Endodermal cell (in vitro differentiated cells): ENCODE measurements around the gene SMAP2. TPM values are rescaled to one million over a fixed set of nuclear protein-coding genes. Genes with fewer than 3 reads are reported as not detected.

ENCODE experiments used
- DNase-seq: peaks from one replicate; pipeline ENCODE4 v3.0.0-alpha.2; 2017
- H3K27ac ChIP-seq: 2 replicates; pipeline ENCODE4 v1.5.1; 2013; ENCODE audit warnings: mild to moderate bottlenecking, low read depth, low read length, moderate library complexity
- H3K27me3 ChIP-seq: 2 replicates; pipeline ENCODE4 v1.6.1; 2013; ENCODE audit warnings: mild to moderate bottlenecking, low read length, moderate library complexity; ENCODE audit not compliant: insufficient read depth, control insufficient read depth, poor library complexity, severe bottlenecking
- H3K36me3 ChIP-seq: 2 replicates; pipeline ENCODE4 v1.7.0; 2013; ENCODE audit warnings: mild to moderate bottlenecking, low read length, moderate library complexity; ENCODE audit not compliant: control insufficient read depth, insufficient read depth
- H3K4me1 ChIP-seq: one replicate; pipeline ENCODE4 v1.7.0; 2013; ENCODE audit warnings: low read length; ENCODE audit not compliant: control insufficient read depth, insufficient read depth
- H3K4me3 ChIP-seq: 2 replicates; pipeline ENCODE4 v1.5.1; 2013; ENCODE audit warnings: mild to moderate bottlenecking, low read length, moderate library complexity
- H3K9ac ChIP-seq: 2 replicates; pipeline ENCODE4 v1.6.1; 2013; ENCODE audit warnings: mild to moderate bottlenecking, low read length, moderate library complexity; ENCODE audit not compliant: poor library complexity, severe bottlenecking; ENCODE audit errors: extremely low read depth
- H3K9me3 ChIP-seq: 2 replicates; pipeline ENCODE4 v1.6.1; 2013; ENCODE audit warnings: mild to moderate bottlenecking, low read length, moderate library complexity; ENCODE audit not compliant: control insufficient read depth
- H3K27ac Mint-ChIP-seq: 2 replicates; pipeline ENCODE4 v1.8.0; 2020; ENCODE audit warnings: mixed read lengths
- H3K27me3 Mint-ChIP-seq: 2 replicates; pipeline ENCODE4 v1.8.0; 2021; ENCODE audit warnings: mild to moderate bottlenecking, mixed read lengths; ENCODE audit not compliant: insufficient read depth
- H3K36me3 Mint-ChIP-seq: 2 replicates; pipeline ENCODE4 v1.8.0; 2020; ENCODE audit warnings: low read depth, mixed read lengths
- H3K4me1 Mint-ChIP-seq: 2 replicates; pipeline ENCODE4 v1.8.0; 2020; ENCODE audit warnings: mixed read lengths
- H3K4me3 Mint-ChIP-seq: 2 replicates; pipeline ENCODE4 v1.8.0; 2020; ENCODE audit warnings: mild to moderate bottlenecking, moderate library complexity, mixed read lengths
- H3K9me3 Mint-ChIP-seq: 2 replicates; pipeline ENCODE4 v1.8.0; 2020; ENCODE audit warnings: mild to moderate bottlenecking, mixed read lengths
- CTCF ChIP-seq: fragments of 200-600 bp; sonication (generic); conservative IDR thresholded peaks from 2 replicates; pipeline ENCODE4 v1.5.0; 2021; ENCODE audit warnings: antibody characterized with exemption, mild to moderate bottlenecking
- WGBS, 2 experiments: methylation state at CpG; one replicate each; pipeline versions ENCODE4 v1.1.5 to v1.1.7; 2013; ENCODE audit warnings: missing lambda C conversion rate in 2 of 2, mixed read lengths in 1 of 2; ENCODE audit not compliant: insufficient coverage in 1 of 2, insufficient read length in 1 of 2; 5-methylcytosine and 5-hydroxymethylcytosine counted together
- total RNA-seq, 2 donors: library from RNA; stranded (reverse); fragmentation: NEBNext Ultra II Directional in 1 of 2; extraction: Animal tissue kit (Norgen Biotek cat#: 25700) in 1 of 2; gene quantifications; 2 replicates in 1 of 2; 3 replicates in 1 of 2; pipeline ENCODE4 v1.2.1, GENCODE V29; 2021

SMAP2 gene
- total RNA-seq, 2 donors from 2014 or later, result 21.9 to 22.3 TPM

GRCh38 chr1:40432644-40433390, 59.3 kb downstream of the SMAP2 start:
- Mint-ChIP-seq H3K4me1 (no peaks in the 10 kb centered on the region), H3K27me3 (peaks cover 2% of the 10 kb centered on the region), H3K4me3 (no peak overlapping the region), H3K36me3 (no peaks in the 10 kb centered on the region), H3K9me3 (no peaks in the 10 kb centered on the region), H3K27ac (no peak overlapping the region)
- Histone ChIP-seq H3K36me3 (no peaks in the 10 kb centered on the region), H3K9me3 (no peaks in the 10 kb centered on the region), H3K4me1 (no peaks in the 10 kb centered on the region), H3K9ac (no peak overlapping the region), H3K4me3 (no peak overlapping the region), H3K27me3 (no peaks in the 10 kb centered on the region), H3K27ac (no peak overlapping the region)
- no peak for TF ChIP-seq CTCF
- no peak for DNase-seq
- WGBS, 2 experiments, result 86 to 96% methylated on average over 2 to 3 of the region's 3 CpGs

DNA sequence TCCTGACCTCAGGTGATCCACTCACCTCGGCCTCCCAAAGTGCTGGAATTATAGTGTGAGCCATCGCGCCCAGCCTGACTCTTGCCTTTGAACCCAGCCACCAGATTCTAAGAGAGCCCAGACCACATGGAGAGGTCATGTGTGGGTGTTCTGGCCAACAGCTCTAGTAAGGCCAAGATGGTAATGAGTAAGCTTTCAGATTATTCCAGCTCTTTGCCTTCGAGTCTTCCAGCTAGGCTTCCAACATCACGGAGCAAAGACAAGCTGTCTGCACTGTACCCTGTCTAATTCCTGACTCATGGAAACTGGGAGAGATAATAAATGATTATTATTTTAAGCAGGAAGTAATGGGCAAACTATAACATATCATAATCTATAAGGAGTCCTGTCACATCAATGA, 61.9 kb downstream of the SMAP2 start:
- DNase-seq, result no peak
- H3K36me3 Mint-ChIP-seq, result no peaks in the 10 kb centered on the region
- H3K4me3 Mint-ChIP-seq, result no peak overlapping the region
- Histone ChIP-seq H3K4me1 (no peaks in the 10 kb centered on the region), H3K9ac (no peak overlapping the region), H3K4me3 (no peak overlapping the region), H3K27ac (no peak overlapping the region), H3K9me3 (no peaks in the 10 kb centered on the region), H3K27me3 (no peaks in the 10 kb centered on the region), H3K36me3 (no peaks in the 10 kb centered on the region)
- no peak for TF ChIP-seq CTCF
- no peaks in the 10 kb centered on the region for H3K9me3 Mint-ChIP-seq
- H3K27ac Mint-ChIP-seq, result no peak overlapping the region
- no peaks in the 10 kb centered on the region for H3K4me1 Mint-ChIP-seq
- 81 to 91% methylated on average over 5 of the region's 5 CpGs for WGBS, 2 experiments
- peaks cover 2% of the 10 kb centered on the region for H3K27me3 Mint-ChIP-seq

DNA sequence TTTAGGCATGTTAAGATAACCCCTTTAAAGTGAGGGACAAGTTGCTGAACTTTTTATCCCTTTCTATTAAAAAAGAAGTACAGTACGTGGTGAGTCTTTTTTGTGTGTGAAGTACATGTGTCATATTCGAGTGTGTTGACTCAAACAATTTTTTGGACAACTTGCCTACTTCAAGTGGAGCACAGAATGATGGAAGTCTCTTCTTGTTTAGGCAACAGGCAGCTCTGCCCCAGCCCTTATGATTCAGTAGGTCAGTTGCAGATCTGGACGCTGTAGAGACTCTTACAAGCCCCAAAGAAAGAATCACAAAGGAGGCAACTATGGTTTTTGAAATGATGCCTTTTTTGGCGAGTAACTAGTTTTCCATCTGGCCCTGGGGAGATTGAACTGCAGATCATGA, 62.3 kb downstream of the SMAP2 start:
- H3K36me3 ChIP-seq, result no peaks in the 10 kb centered on the region
- H3K9ac ChIP-seq, result no peak overlapping the region
- no peak for TF ChIP-seq CTCF
- WGBS, 2 experiments, result 88 to 94% methylated on average over 3 to 4 of the region's 4 CpGs
- DNase-seq, result no peak
- H3K27ac ChIP-seq, result no peak overlapping the region
- H3K27me3 ChIP-seq, result no peaks in the 10 kb centered on the region
- H3K4me3 ChIP-seq, result no peak overlapping the region
- H3K9me3 ChIP-seq, result no peaks in the 10 kb centered on the region
- H3K4me1 ChIP-seq, result no peaks in the 10 kb centered on the region
- Mint-ChIP-seq H3K36me3 (no peaks in the 10 kb centered on the region), H3K4me3 (no peak overlapping the region), H3K9me3 (no peaks in the 10 kb centered on the region), H3K27ac (no peak overlapping the region), H3K27me3 (peaks cover 2% of the 10 kb centered on the region), H3K4me1 (no peaks in the 10 kb centered on the region)
